GM10248 (cell line): ENCODE data around the gene SLC25A26.

Experiments
- CTCF ChIA-PET: fragments of 300-600 bp; sonication (Branson Sonifier 250); formaldehyde crosslinking; extraction: SDS; loops from one replicate; lab custom pipeline; 2021; ENCODE audit warnings: antibody characterized with exemption; lab: Yijun Ruan, JAX
- POLR2A ChIA-PET: fragments of 350-650 bp; sonication (Branson Sonifier 250); formaldehyde crosslinking; extraction: SDS; loops from one replicate; lab custom pipeline; 2020; ENCODE audit warnings: antibody characterized with exemption; lab: Yijun Ruan, JAX
- DNase-seq: peaks from one replicate; pipeline ENCODE4 v3.0.0; 2012; ENCODE audit errors: extremely low spot score
- CTCF ChIP-seq: IDR thresholded peaks from 2 replicates; pipeline ENCODE4 v1.5.1; 2012; ENCODE audit warnings: mild to moderate bottlenecking, low read depth; ENCODE audit errors: extremely low read depth, missing control alignments, control extremely low read depth

SLC25A26 gene

GRCh38 chr3:66401675-66402491 is 181.1 kb downstream of the SLC25A26 start:
- no peak for DNase-seq
- CTCF ChIA-PET = interaction anchor here (0.9 to 11.4 kb wide), 4 partner anchors 8 to 417 kb away, joined by 4 to 176 read pairs (median 6); no protein-coding TSS in a partner anchor
- no peak for TF ChIP-seq CTCF
- POLR2A ChIA-PET = no interaction called here

GRCh38 chr3:66402596-66403290 is 181.9 kb downstream of the SLC25A26 start:
- no peak for TF ChIP-seq CTCF
- POLR2A ChIA-PET = no interaction called here
- CTCF ChIA-PET = interaction anchor here (0.9 to 11.4 kb wide), 4 partner anchors 9 to 416 kb away, joined by 4 to 176 read pairs (median 6); no protein-coding TSS in a partner anchor
- DNase-seq = no peak

GRCh38 chr3:66403323-66403990 is 182.7 kb downstream of the SLC25A26 start:
- ChIA-PET POLR2A (no interaction called here), CTCF (interaction anchor here (2.0 to 11.4 kb wide), 2 partner anchors 25 to 416 kb away, joined by 8 to 176 read pairs; no protein-coding TSS in a partner anchor)
- no peak for TF ChIP-seq CTCF
- DNase-seq = no peak

- no peak for TF ChIP-seq CTCF
- DNase-seq = no peak
- POLR2A ChIA-PET = no interaction called here
- CTCF ChIA-PET = interaction anchor here (1.0 to 11.4 kb wide), 4 partner anchors 8 to 415 kb away, joined by 3 to 176 read pairs (median 58); no protein-coding TSS in a partner anchor
Observed at GRCh38 chr3:66404197-66404596, 183.4 kb downstream of the SLC25A26 start.

- no peak for TF ChIP-seq CTCF
- DNase-seq = no peak
- ChIA-PET CTCF (interaction anchor here (0.9 to 11.4 kb wide), 6 partner anchors 9 to 414 kb away, joined by 3 to 176 read pairs (median 6); no protein-coding TSS in a partner anchor), POLR2A (interaction anchor here (0.5 kb wide), 1 partner anchor 1304 kb away, joined by 3 read pairs; no protein-coding TSS in a partner anchor)
Observed at GRCh38 chr3:66404903-66405700, 184.3 kb downstream of the SLC25A26 start.
